ENCODE measurements around the gene CYCS.

DNA sequence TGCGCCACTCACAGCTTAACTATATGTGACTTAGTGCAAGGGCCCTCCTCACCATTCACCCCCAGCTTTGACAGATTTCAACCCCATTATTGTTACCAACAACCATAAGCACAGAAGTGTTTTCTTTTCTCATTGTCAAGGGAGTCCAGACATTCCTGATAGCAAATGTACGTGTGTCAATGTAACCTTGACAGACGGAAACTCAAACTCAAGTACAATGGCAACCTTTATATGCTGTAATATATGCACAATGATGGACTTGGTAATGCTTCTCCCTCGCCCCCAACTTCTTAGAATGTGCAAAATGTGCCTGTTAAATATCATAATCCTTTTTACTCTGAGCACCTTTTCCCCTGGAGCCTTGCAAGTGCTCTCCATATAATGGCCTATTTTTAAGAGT lies 34.7 kb downstream of the CYCS start:
- TF ChIP-seq CTCF (IDR thresholded peaks at IDR 0.05) (no peak), POLR2A (IDR thresholded peaks at IDR 0.05) (no peak)
